ENCODE results near the gene TAAR2. TPM values are rescaled to one million over a fixed set of nuclear protein-coding genes. Genes with fewer than 3 reads are reported as not detected.
A peak's percentile ranks its signal among the peaks of the same experiment; 100 is the strongest.
"Not testable (repeated sequence)": the region's sequence is repeated elsewhere in the genome, so short reads cannot be mapped to it uniquely, and the experiment has no call there.

TAAR2 gene
- polyA plus RNA-seq, 6 donors from 2014 or later: not detected

- Mint-ChIP-seq H3K36me3 (no peaks in the 10 kb centered on the region), H3K4me1 (peaks cover 5 to 6% (median 5%) of the 10 kb centered on the region in 3 donors), H3K27me3 (peaks cover 4 to 9% (median 8%) of the 10 kb centered on the region in 3 donors), H3K27ac (peak overlapping the region in 1 of 6 donors; percentile 22), H3K4me3 (no peak overlapping the region), H3K9me3 (peaks cover 0 to 7% (median 0%) of the 10 kb centered on the region in 7 donors)
- peak in 1 of 2 donors; percentile 21 for ATAC-seq (ENCODE audit: low read depth in 2 of 2)
- DNase-seq: no peak
These were observed 19.5 kb upstream of the TAAR2 start for GRCh38 chr6:132643547-132643946.

DNA sequence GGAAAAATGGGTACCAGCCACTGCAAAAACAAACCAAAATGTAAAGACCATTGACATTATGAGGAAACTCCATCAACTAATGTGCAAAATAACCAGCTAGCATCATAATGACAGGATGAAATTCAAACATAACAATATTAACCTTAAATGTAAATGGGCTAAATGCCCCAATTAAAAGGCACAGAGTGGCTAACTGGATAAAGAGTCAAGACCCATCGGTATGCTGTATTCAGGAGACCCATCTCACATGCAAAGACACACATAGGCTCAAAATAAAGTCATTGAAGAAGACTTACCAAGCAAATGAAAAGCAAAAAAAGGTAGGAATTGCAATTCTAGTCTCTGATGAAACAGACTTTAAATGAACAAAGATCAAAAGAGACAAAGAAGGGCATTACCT lies 13.1 kb upstream of the TAAR2 start:
- H3K36me3 Mint-ChIP-seq; H3K27ac Mint-ChIP-seq; DNase-seq; ATAC-seq (ENCODE audit: low read depth in 2 of 2); H3K4me1 Mint-ChIP-seq; H3K4me3 Mint-ChIP-seq: not testable (repeated sequence)
- Mint-ChIP-seq H3K27me3 (peaks cover 26 to 54% (median 50%) of the 10 kb centered on the region in 3 donors), H3K9me3 (peaks cover 0 to 14% (median 10%) of the 10 kb centered on the region in 7 donors)

- DNase-seq; H3K4me3 Mint-ChIP-seq; H3K4me1 Mint-ChIP-seq; H3K27ac Mint-ChIP-seq; ATAC-seq (ENCODE audit: low read depth in 2 of 2); H3K36me3 Mint-ChIP-seq: not testable (repeated sequence)
- peaks cover 26 to 54% (median 50%) of the 10 kb centered on the region in 3 donors for H3K27me3 Mint-ChIP-seq
- peaks cover 0 to 14% (median 10%) of the 10 kb centered on the region in 7 donors for H3K9me3 Mint-ChIP-seq
These were observed 11.8 kb upstream of the TAAR2 start for GRCh38 chr6:132635906-132636305.

DNA sequence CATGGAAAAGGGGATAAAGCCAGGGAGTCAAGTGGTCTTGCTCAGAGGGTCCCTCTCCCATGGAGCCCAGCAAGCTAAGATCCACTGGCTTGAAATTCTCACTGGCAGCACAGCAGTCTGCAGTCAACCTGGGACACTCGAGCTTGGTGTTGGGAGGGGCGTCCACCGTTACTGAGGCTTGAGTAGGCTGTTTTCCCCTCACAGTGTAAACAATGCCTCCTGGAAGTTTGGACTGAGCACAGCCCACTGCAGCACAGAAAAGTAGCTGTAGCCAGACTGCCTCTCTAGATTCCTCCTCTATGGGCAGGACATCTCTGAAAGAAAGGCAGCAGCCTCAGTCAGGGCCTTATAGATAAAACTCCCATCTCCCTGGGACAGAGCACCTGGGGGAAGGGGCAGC lies 11.2 kb upstream of the TAAR2 start:
- ATAC-seq (ENCODE audit: low read depth in 2 of 2); H3K4me3 Mint-ChIP-seq: not testable (repeated sequence)
- peaks cover 26 to 54% (median 50%) of the 10 kb centered on the region in 3 donors for H3K27me3 Mint-ChIP-seq

GRCh38 chr6:132634796-132635195 lies 10.7 kb upstream of the TAAR2 start:
- Mint-ChIP-seq H3K27me3 (peaks cover 26 to 54% (median 50%) of the 10 kb centered on the region in 3 donors), H3K36me3 (peaks cover 0 to 9% of the 10 kb centered on the region in 2 donors), H3K4me1 (no peaks in the 10 kb centered on the region), H3K27ac (no peak overlapping the region), H3K4me3 (no peak overlapping the region), H3K9me3 (peaks cover 0 to 14% (median 10%) of the 10 kb centered on the region in 7 donors)
- DNase-seq: no peak
- ATAC-seq (ENCODE audit: low read depth in 2 of 2): no peak

More for the DNA sequence above, 11.2 kb upstream of the TAAR2 start:
- not testable (repeated sequence) for H3K27ac Mint-ChIP-seq, H3K4me1 Mint-ChIP-seq, DNase-seq, H3K36me3 Mint-ChIP-seq
- H3K9me3 Mint-ChIP-seq: peaks cover 0 to 14% (median 10%) of the 10 kb centered on the region in 7 donors

- H3K9me3 Mint-ChIP-seq: peaks cover 0 to 15% (median 7%) of the 10 kb centered on the region in 7 donors
- DNase-seq (no peak), ATAC-seq (ENCODE audit: low read depth in 2 of 2) (no peak)
- peaks cover 30 to 58% (median 51%) of the 10 kb centered on the region in 3 donors for H3K27me3 Mint-ChIP-seq
- H3K27ac Mint-ChIP-seq: no peak overlapping the region
- peaks cover 0 to 9% of the 10 kb centered on the region in 2 donors for H3K36me3 Mint-ChIP-seq
- H3K4me3 Mint-ChIP-seq: no peak overlapping the region
- H3K4me1 Mint-ChIP-seq: no peaks in the 10 kb centered on the region
These were observed 9.3 kb upstream of the TAAR2 start for GRCh38 chr6:132633362-132633761.

DNA sequence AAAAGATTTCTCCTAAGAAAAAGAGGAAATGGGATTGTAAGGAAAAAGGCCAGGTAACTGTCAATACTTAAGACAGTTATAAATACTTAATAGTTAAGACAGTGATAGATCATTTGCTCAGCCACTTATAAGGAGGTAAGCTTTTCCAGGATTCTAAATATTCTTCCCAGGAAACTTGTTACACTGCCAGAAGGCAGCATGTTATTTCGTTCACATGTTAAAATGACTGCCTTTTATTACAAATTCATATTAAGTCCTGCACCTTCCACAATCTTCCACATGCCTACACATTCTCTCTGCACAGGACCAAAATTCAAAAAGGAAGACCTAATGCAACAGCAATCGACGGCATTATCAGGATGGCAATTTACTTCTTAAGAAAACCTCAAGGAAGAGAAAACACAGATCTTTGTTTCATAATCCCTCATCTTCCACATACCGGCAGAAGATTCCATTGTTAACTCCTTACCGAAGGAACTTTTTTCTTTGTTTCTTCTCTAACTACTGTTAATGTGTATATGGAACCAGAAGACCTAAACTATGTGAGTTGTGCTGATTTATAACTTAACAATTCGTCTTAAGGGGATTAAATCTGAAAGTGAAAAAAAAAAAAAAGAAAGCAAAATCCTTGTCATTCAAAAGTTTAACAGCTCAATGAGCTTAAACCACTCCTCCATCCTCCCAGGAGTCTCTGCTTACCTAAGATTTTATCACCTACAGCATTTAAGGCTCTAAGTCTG lies 799 bp downstream of the TAAR2 start:
- H3K9me3 Mint-ChIP-seq: peaks cover 0 to 17% (median 3%) of the 10 kb centered on the region in 7 donors
- no peak overlapping the region for H3K4me3 Mint-ChIP-seq
- peaks cover 0 to 7% of the 10 kb centered on the region in 2 donors for H3K36me3 Mint-ChIP-seq
- ATAC-seq (ENCODE audit: low read depth in 2 of 2) (no peak), DNase-seq (no peak)
- no peak overlapping the region for H3K27ac Mint-ChIP-seq
- H3K4me1 Mint-ChIP-seq: no peaks in the 10 kb centered on the region
- peaks cover 27 to 41% (median 33%) of the 10 kb centered on the region in 3 donors for H3K27me3 Mint-ChIP-seq

- H3K36me3 Mint-ChIP-seq: no peaks in the 10 kb centered on the region
- H3K27ac Mint-ChIP-seq: peak overlapping the region in 1 of 6 donors; percentile 51
- ATAC-seq (ENCODE audit: low read depth in 2 of 2) (no peak), DNase-seq (no peak)
- peaks cover 6 to 15% (median 11%) of the 10 kb centered on the region in 3 donors for H3K27me3 Mint-ChIP-seq
- peaks cover 0 to 20% (median 8%) of the 10 kb centered on the region in 3 donors for H3K4me1 Mint-ChIP-seq
- no peaks in the 10 kb centered on the region for H3K9me3 Mint-ChIP-seq
- no peak overlapping the region for H3K4me3 Mint-ChIP-seq
These were observed 7.4 kb downstream of the TAAR2 start for GRCh38 chr6:132616677-132617076.

GRCh38 chr6:132614554-132614953 lies 9.5 kb downstream of the TAAR2 start:
- DNase-seq (peak; percentile 7), ATAC-seq (ENCODE audit: low read depth in 2 of 2) (peak in 1 of 2 donors; percentile 36)
- peaks cover 0 to 4% (median 3%) of the 10 kb centered on the region in 3 donors for H3K27me3 Mint-ChIP-seq
- H3K4me1 Mint-ChIP-seq: peaks cover 0 to 20% (median 8%) of the 10 kb centered on the region in 3 donors
- peak overlapping the region in 5 of 6 donors; percentile 71 to 80 (median 76) for H3K27ac Mint-ChIP-seq
- peak overlapping the region; percentile 57 to 88 (median 72) for H3K4me3 Mint-ChIP-seq
- H3K36me3 Mint-ChIP-seq: no peaks in the 10 kb centered on the region
- H3K9me3 Mint-ChIP-seq: no peaks in the 10 kb centered on the region

GRCh38 chr6:132612449-132613108 lies 11.5 kb downstream of the TAAR2 start:
- ATAC-seq (ENCODE audit: low read depth in 2 of 2) (peak in 1 of 2 donors; percentile 45), DNase-seq (no peak)
- Mint-ChIP-seq H3K36me3 (no peaks in the 10 kb centered on the region), H3K27me3 (no peaks in the 10 kb centered on the region), H3K4me3 (peak overlapping the region in 3 of 8 donors; percentile 4 to 15 (median 7)), H3K9me3 (no peaks in the 10 kb centered on the region), H3K4me1 (peaks cover 0 to 20% (median 8%) of the 10 kb centered on the region in 3 donors), H3K27ac (peak overlapping the region in 1 of 6 donors; percentile 17)

DNA sequence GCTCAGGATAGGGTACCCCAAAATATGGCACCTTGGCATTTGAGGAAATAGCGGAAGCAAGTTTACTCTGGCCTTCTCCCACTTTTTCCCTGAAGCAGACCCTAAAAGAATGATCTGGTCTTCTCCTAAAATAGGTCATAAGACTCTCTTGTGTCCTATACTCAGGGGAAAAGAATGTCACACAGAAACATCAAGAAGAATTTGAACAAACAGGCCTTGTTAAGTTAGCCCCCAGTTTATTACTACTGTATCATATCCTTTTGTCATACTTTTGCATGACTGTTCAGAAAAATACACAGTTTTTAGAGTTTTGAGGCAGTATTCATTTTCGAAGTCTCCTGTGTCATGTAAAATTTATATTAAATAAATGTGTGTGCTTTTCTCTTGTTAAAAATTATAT lies 12.5 kb downstream of the TAAR2 start:
- H3K4me3 Mint-ChIP-seq: no peak overlapping the region
- ATAC-seq (ENCODE audit: low read depth in 2 of 2) (no peak), DNase-seq (no peak)

GRCh38 chr6:132607544-132608233 lies 16.4 kb downstream of the TAAR2 start:
- H3K36me3 Mint-ChIP-seq: no peaks in the 10 kb centered on the region

More for the DNA sequence above, 12.5 kb downstream of the TAAR2 start:
- Mint-ChIP-seq H3K36me3 (no peaks in the 10 kb centered on the region), H3K27me3 (peaks cover 0 to 1% (median 0%) of the 10 kb centered on the region in 3 donors), H3K4me1 (peaks cover 0 to 15% (median 8%) of the 10 kb centered on the region in 3 donors), H3K27ac (no peak overlapping the region), H3K9me3 (no peaks in the 10 kb centered on the region)

GRCh38 chr6:132604635-132605152 lies 19.4 kb downstream of the TAAR2 start:
- ATAC-seq (ENCODE audit: low read depth in 2 of 2): no peak
- peak overlapping the region in 1 of 8 donors; percentile 6 for H3K4me3 Mint-ChIP-seq

More at GRCh38 chr6:132607544-132608233, 16.4 kb downstream of the TAAR2 start:
- Mint-ChIP-seq H3K4me1 (peaks cover 0 to 6% (median 0%) of the 10 kb centered on the region in 3 donors), H3K9me3 (peaks cover 0 to 6% (median 0%) of the 10 kb centered on the region in 7 donors), H3K27me3 (peaks cover 0 to 10% (median 0%) of the 10 kb centered on the region in 3 donors), H3K4me3 (no peak overlapping the region), H3K27ac (no peak overlapping the region)
- no peak for DNase-seq
- ATAC-seq (ENCODE audit: low read depth in 2 of 2): no peak

More at GRCh38 chr6:132604635-132605152, 19.4 kb downstream of the TAAR2 start:
- no peak for DNase-seq
- Mint-ChIP-seq H3K4me1 (no peaks in the 10 kb centered on the region), H3K9me3 (peaks cover 0 to 6% (median 0%) of the 10 kb centered on the region in 7 donors), H3K36me3 (no peaks in the 10 kb centered on the region), H3K27ac (no peak overlapping the region), H3K27me3 (peaks cover 3 to 17% (median 6%) of the 10 kb centered on the region in 3 donors)
